Nephron (organoid): ENCODE data around the gene CPED1.

Experiments
- H3K27ac Mint-ChIP-seq, 3 experiments: 2 replicates each; pipeline ENCODE4 v1.8.0; 2020; ENCODE audit warnings: mixed read lengths in 3 of 3, mild to moderate bottlenecking in 2 of 3, moderate library complexity in 1 of 3
- H3K27me3 Mint-ChIP-seq: 2 replicates; pipeline ENCODE4 v1.8.0; 2021; ENCODE audit warnings: low read depth, mild to moderate bottlenecking, moderate library complexity, mixed read lengths
- H3K36me3 Mint-ChIP-seq: 2 replicates; pipeline ENCODE4 v1.8.0; 2020; ENCODE audit warnings: low read depth, mixed read lengths
- H3K4me1 Mint-ChIP-seq: 2 replicates; pipeline ENCODE4 v1.8.0; 2020; ENCODE audit warnings: mixed read lengths
- H3K4me3 Mint-ChIP-seq, 3 experiments: 2 replicates each; pipeline ENCODE4 v1.8.0; 2020; ENCODE audit warnings: mild to moderate bottlenecking in 3 of 3, mixed read lengths in 3 of 3, moderate library complexity in 2 of 3
- H3K9me3 Mint-ChIP-seq: 2 replicates; pipeline ENCODE4 v1.8.0; 2020; ENCODE audit warnings: mixed read lengths
- TF ChIP-seq, protein P1 (sequence below), 3 experiments: fragments of 200-600 bp; sonication (generic); IDR thresholded peaks; one replicate each; pipeline ENCODE4 v1.5.0; 2021; ENCODE audit warnings: antibody characterized with exemption in 3 of 3; ENCODE audit not compliant: unreplicated experiment in 3 of 3

The CPED1 gene

DNA sequence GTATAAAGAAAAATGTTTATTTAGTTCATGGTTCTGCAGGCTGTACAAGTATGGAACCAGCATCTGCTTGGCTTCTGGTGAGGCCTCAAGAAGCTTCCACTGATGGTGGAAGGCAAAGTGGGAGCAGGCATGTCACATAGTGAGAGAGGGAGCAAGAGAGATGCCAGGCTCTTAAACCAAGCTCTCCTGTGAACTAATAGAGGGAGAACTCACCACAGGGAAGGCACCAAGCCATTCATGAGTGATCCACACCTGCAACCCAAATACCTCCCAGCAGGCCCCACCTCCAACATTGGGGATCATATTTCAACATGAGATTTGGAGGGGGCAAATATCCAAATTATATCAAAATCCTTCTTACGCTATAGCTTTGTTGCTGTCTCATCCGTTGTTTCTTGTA, 113.1 kb downstream of the CPED1 start:
- Mint-ChIP-seq H3K36me3 (peaks cover 33% of the 10 kb centered on the region), H3K9me3 (no peaks in the 10 kb centered on the region), H3K4me1 (peaks cover 17% of the 10 kb centered on the region), H3K27ac (no peak overlapping the region), H3K27me3 (peaks cover 3% of the 10 kb centered on the region), H3K4me3 (no peak overlapping the region)
- TF ChIP-seq, protein P1, sequence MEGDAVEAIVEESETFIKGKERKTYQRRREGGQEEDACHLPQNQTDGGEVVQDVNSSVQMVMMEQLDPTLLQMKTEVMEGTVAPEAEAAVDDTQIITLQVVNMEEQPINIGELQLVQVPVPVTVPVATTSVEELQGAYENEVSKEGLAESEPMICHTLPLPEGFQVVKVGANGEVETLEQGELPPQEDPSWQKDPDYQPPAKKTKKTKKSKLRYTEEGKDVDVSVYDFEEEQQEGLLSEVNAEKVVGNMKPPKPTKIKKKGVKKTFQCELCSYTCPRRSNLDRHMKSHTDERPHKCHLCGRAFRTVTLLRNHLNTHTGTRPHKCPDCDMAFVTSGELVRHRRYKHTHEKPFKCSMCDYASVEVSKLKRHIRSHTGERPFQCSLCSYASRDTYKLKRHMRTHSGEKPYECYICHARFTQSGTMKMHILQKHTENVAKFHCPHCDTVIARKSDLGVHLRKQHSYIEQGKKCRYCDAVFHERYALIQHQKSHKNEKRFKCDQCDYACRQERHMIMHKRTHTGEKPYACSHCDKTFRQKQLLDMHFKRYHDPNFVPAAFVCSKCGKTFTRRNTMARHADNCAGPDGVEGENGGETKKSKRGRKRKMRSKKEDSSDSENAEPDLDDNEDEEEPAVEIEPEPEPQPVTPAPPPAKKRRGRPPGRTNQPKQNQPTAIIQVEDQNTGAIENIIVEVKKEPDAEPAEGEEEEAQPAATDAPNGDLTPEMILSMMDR (IDR thresholded peaks at IDR 0.05; ENCODE audit: unreplicated experiment in 3 of 3) = no peak

DNA sequence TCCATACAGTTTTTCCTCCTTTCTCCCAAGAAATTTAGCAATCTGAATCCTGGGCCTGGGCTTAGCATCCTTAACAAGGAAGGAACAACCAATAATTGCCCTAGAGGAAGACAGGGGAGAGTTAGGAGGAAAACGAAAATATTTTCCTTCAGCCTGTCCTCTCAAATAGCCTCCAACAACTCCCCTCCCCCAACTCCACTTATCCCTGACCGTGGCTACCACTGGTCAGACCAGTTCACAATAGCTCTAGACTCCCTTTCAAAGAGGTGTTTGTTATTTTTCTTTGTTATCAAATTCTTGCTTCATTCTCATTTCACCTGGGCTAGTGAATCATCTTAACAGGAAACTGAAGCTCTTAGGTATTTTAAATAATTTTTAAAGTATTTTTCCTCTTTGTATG, 114.1 kb downstream of the CPED1 start:
- TF ChIP-seq, protein P1 (IDR thresholded peaks at IDR 0.05; ENCODE audit: unreplicated experiment in 3 of 3) = no peak
- H3K9me3 Mint-ChIP-seq = no peaks in the 10 kb centered on the region
- no peak overlapping the region for H3K27ac Mint-ChIP-seq
- no peak overlapping the region for H3K4me3 Mint-ChIP-seq
- peaks cover 3% of the 10 kb centered on the region for H3K27me3 Mint-ChIP-seq
- H3K36me3 Mint-ChIP-seq = peaks cover 33% of the 10 kb centered on the region
- H3K4me1 Mint-ChIP-seq = peaks cover 14% of the 10 kb centered on the region

DNA sequence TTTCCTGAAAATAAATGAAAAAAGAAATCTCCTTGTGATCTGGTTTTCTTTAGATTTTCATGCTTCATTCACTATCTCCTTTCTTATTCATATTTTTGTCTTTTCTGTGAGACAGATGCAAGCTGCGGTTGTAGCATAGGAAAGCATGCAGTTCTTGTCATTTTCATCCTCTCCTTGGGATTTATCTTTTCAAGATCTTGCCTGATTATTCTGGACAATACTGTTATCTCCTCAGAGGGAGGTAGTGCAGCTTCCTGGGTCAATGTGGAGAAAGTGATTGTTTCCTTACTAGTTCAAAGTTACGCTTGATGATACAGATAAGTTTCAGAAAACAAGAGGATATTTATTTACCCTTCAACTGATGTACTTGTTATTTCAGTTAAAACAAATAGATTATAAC, 114.6 kb downstream of the CPED1 start:
- Mint-ChIP-seq H3K36me3 (peaks cover 33% of the 10 kb centered on the region), H3K9me3 (no peaks in the 10 kb centered on the region), H3K27me3 (peaks cover 3% of the 10 kb centered on the region), H3K4me1 (peaks cover 9% of the 10 kb centered on the region), H3K27ac (no peak overlapping the region), H3K4me3 (no peak overlapping the region)
- TF ChIP-seq, protein P1 (IDR thresholded peaks at IDR 0.05; ENCODE audit: unreplicated experiment in 3 of 3) = no peak

DNA sequence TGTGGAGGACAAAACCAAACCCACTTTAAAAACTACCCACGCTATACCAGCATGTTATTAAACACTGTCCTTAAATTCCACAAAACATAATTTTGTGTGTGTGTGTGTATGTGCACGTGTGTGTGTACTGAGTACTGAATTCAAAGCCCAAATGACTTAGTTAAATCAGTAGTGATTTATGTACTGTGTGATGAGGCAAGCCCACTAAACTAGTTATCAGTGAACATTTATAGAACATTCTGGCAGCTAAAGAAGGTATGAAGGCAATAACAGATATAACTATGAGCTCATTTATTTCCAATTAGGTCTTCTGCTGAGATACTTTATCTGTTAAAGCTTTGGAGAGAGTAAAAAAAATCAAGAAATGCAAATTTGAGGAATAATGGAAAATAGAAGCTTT, 115.1 kb downstream of the CPED1 start:
- TF ChIP-seq, protein P1 (IDR thresholded peaks at IDR 0.05; ENCODE audit: unreplicated experiment in 3 of 3) = no peak
- peaks cover 3% of the 10 kb centered on the region for H3K27me3 Mint-ChIP-seq
- H3K27ac Mint-ChIP-seq = peak overlapping the region in 1 of 3 experiments; percentile 30
- peaks cover 33% of the 10 kb centered on the region for H3K36me3 Mint-ChIP-seq
- peaks cover 9% of the 10 kb centered on the region for H3K4me1 Mint-ChIP-seq
- no peak overlapping the region for H3K4me3 Mint-ChIP-seq
- no peaks in the 10 kb centered on the region for H3K9me3 Mint-ChIP-seq

DNA sequence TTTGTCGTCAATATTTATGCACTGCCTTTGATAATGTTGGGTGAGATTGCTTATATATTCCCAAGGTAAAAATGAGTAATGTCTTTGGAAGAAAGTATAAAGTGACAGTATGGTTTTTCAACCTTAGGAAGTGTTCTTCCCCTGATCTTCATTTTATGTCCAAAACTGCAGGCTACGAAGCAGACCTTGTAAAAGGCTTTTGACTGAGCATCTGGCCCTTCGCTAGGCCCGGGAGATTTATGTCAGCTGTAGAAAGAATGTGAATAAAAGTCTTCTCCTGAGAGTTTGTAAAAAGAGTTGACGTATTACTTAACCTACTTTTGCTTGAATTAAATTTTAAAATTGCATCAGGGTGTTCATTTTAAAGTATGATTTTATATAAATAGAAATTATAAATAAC, 116.8 kb downstream of the CPED1 start:
- peaks cover 9% of the 10 kb centered on the region for H3K4me1 Mint-ChIP-seq
- H3K36me3 Mint-ChIP-seq = peaks cover 26% of the 10 kb centered on the region
- H3K4me3 Mint-ChIP-seq = no peak overlapping the region
- H3K9me3 Mint-ChIP-seq = no peaks in the 10 kb centered on the region
- TF ChIP-seq, protein P1 (IDR thresholded peaks at IDR 0.05; ENCODE audit: unreplicated experiment in 3 of 3) = no peak
- peaks cover 3% of the 10 kb centered on the region for H3K27me3 Mint-ChIP-seq
- H3K27ac Mint-ChIP-seq = peak overlapping the region in 1 of 3 experiments; percentile 2

DNA sequence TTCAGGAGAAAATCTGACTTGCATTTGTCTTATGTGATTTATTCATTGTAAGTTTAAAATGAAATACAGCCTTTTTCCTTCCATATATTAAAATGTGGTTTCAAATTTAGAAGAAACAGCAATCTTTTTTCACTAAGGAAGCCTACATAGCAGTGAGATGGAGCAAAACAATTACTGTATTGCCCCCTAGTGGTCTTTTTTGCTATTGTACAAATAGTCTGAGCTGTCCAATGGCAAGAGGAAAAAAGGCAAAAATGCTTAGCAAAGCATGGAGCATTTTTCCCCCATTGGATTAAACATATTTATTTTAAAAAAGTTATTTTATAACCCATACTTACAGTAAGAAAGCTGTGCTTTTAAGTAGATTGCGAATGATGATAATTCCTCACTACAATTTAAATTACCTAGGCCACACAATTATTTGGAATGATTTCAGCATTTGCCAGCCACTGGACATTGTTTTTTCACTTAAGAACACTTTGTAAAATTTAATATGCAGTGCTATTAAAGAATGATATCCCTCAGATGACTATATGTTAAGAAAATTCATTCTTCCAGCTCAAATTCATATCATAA, 119.5 kb downstream of the CPED1 start:
- Mint-ChIP-seq H3K27ac (no peak overlapping the region), H3K4me1 (peaks cover 5% of the 10 kb centered on the region), H3K9me3 (no peaks in the 10 kb centered on the region), H3K4me3 (no peak overlapping the region), H3K36me3 (peaks cover 9% of the 10 kb centered on the region), H3K27me3 (no peaks in the 10 kb centered on the region)
- TF ChIP-seq, protein P1 (IDR thresholded peaks at IDR 0.05; ENCODE audit: unreplicated experiment in 3 of 3) = peak; percentile 79 to 88 (median 80)
